Liver (tissue), 9 donors: ENCODE data around the gene MBP. TPM values are rescaled to one million over a fixed set of nuclear protein-coding genes. Genes with fewer than 3 reads are reported as not detected.

Source experiments
- DNase-seq: peaks from one replicate; pipeline ENCODE4 v3.0.0-alpha.2; 2017; ENCODE audit warnings: low spot score
- H3K27ac ChIP-seq, 2 donors: one replicate each; pipeline ENCODE4 v1.7.0; 2013; ENCODE audit warnings: inconsistent platforms in 2 of 2, low read length in 2 of 2, control low read depth in 1 of 2, low read depth in 1 of 2, mild to moderate bottlenecking in 1 of 2
- H3K27me3 ChIP-seq, 4 donors: one replicate each; pipeline versions ENCODE4 v1.6.1 to v1.7.0; 2013; ENCODE audit warnings: low read length in 3 of 4, inconsistent platforms in 1 of 4, mild to moderate bottlenecking in 1 of 4, moderate library complexity in 1 of 4; ENCODE audit not compliant: control insufficient read depth in 4 of 4, insufficient read depth in 4 of 4
- H3K36me3 ChIP-seq, 4 donors: one replicate each; pipeline versions ENCODE4 v1.6.1 to v1.7.0; 2013; ENCODE audit warnings: low read length in 3 of 4, mild to moderate bottlenecking in 3 of 4, low read depth in 1 of 4, moderate library complexity in 1 of 4; ENCODE audit not compliant: control insufficient read depth in 4 of 4, insufficient read depth in 3 of 4
- H3K4me1 ChIP-seq, 4 donors: one replicate each; pipeline versions ENCODE4 v1.6.1 to v1.7.0; 2013; ENCODE audit warnings: low read length in 3 of 4, mild to moderate bottlenecking in 3 of 4, moderate library complexity in 1 of 4; ENCODE audit not compliant: control insufficient read depth in 4 of 4, insufficient read depth in 4 of 4
- H3K4me3 ChIP-seq, 3 donors: one replicate each; pipeline versions ENCODE4 v1.6.1 to v1.7.0; 2013; ENCODE audit warnings: low read length in 3 of 3, control low read depth in 1 of 3, low read depth in 1 of 3, mild to moderate bottlenecking in 1 of 3
- H3K9ac ChIP-seq, 2 donors: one replicate each; pipeline ENCODE4 v1.7.0; 2013; ENCODE audit warnings: low read length in 2 of 2, mild to moderate bottlenecking in 2 of 2, moderate library complexity in 2 of 2, control low read depth in 1 of 2, low read depth in 1 of 2
- H3K9me3 ChIP-seq, 4 donors: one replicate each; pipeline versions ENCODE4 v1.6.1 to v1.7.0; 2013; ENCODE audit warnings: low read length in 3 of 4; ENCODE audit not compliant: control insufficient read depth in 4 of 4
- EGR1 ChIP-seq, 2 donors: IDR thresholded peaks; 2 replicates each; pipeline ENCODE4 v1.6.1; 2016 to 2018; ENCODE audit warnings: antibody characterized with exemption in 2 of 2, low read depth in 2 of 2
- FOXA1 ChIP-seq: IDR thresholded peaks from 2 replicates; pipeline ENCODE4 v1.6.1; 2016; ENCODE audit warnings: antibody characterized with exemption
- GABPA ChIP-seq, 2 donors: IDR thresholded peaks in 1 of 2; conservative IDR thresholded peaks in 1 of 2; 2 replicates each; pipeline ENCODE4 v1.6.1; 2016; ENCODE audit warnings: antibody characterized with exemption in 2 of 2, mild to moderate bottlenecking in 1 of 2, moderate library complexity in 1 of 2
- HNF4G ChIP-seq: IDR thresholded peaks from 2 replicates; pipeline ENCODE4 v1.6.1; 2016; ENCODE audit warnings: antibody characterized with exemption
- JUND ChIP-seq, 2 donors: IDR thresholded peaks; 2 replicates each; pipeline ENCODE4 v1.6.1; 2016; ENCODE audit warnings: antibody characterized with exemption in 2 of 2
- NR2F2 ChIP-seq: IDR thresholded peaks from 2 replicates; pipeline ENCODE4 v1.6.1; 2016; ENCODE audit warnings: antibody characterized with exemption
- RAD21 ChIP-seq, 2 donors: IDR thresholded peaks; 2 replicates each; pipeline ENCODE4 v1.6.1; 2016; ENCODE audit warnings: antibody characterized with exemption in 2 of 2, mild to moderate bottlenecking in 2 of 2
- RXRA ChIP-seq, 2 donors: IDR thresholded peaks; 2 replicates each; pipeline ENCODE4 v1.6.1; 2017 to 2018; ENCODE audit warnings: antibody characterized with exemption in 2 of 2, mild to moderate bottlenecking in 1 of 2
- TAF1 ChIP-seq: conservative IDR thresholded peaks from 2 replicates; pipeline ENCODE4 v1.6.1; 2016; ENCODE audit warnings: antibody characterized with exemption, mild to moderate bottlenecking
- YY1 ChIP-seq: IDR thresholded peaks from 2 replicates; pipeline ENCODE4 v1.6.1; 2016; ENCODE audit warnings: antibody characterized with exemption, mild to moderate bottlenecking
- WGBS: extraction: QIAGEN DNeasy Blood & Tissue Kit; methylation state at CpG from one replicate; pipeline ENCODE4 v1.1.7; 2013; 5-methylcytosine and 5-hydroxymethylcytosine counted together
- polyA plus RNA-seq, 2 donors: library from polyadenylated mRNA; stranded (reverse) in 1 of 2; unstranded in 1 of 2; fragments of 200-250 nt in 1 of 2; fragments of >200 nt in 1 of 2; fragmentation: Nextera tagmentation in 1 of 2; extraction: Ambion mirVana in 1 of 2; gene quantifications; one replicate each; pipeline versions ENCODE4 v1.2.1 to v1.2.3, GENCODE V29; 2013 to 2015
- total RNA-seq, 2 donors: library from RNA; depleted of rRNA; stranded (reverse); fragments of >200 nt; gene quantifications; one replicate each; pipeline ENCODE4 v1.2.3, GENCODE V29; 2014
- TF ChIP-seq, protein P1 (sequence below): IDR thresholded peaks from 2 replicates; pipeline ENCODE4 v1.6.1; 2016; ENCODE audit warnings: antibody characterized with exemption, mild to moderate bottlenecking
- TF ChIP-seq, protein P2 (sequence below): fragments of 150-350 bp; IDR thresholded peaks from 2 replicates; pipeline ENCODE4 v1.5.1; 2017; ENCODE audit warnings: improper control_type of control experiment, low read depth, low read length; ENCODE audit not compliant: missing input control
- TF ChIP-seq, protein P3 (sequence below): IDR thresholded peaks from 2 replicates; pipeline ENCODE4 v1.6.1; 2016; ENCODE audit warnings: antibody characterized with exemption
- TF ChIP-seq, protein P4 (sequence below): IDR thresholded peaks from 2 replicates; pipeline ENCODE4 v1.6.1; 2016; ENCODE audit warnings: antibody characterized with exemption
- TF ChIP-seq, protein P5 (sequence below): IDR thresholded peaks from 2 replicates; pipeline ENCODE4 v1.6.1; 2016; ENCODE audit warnings: antibody characterized with exemption
- donor health status: healthy.
- donor health status: healthy.
- donor health status: healthy.
- donor health status: healthy.
- donor health status: healthy.

MBP gene
- total and polyA plus RNA-seq, 4 donors: 9.7 to 23.3 (median 17.7) TPM

DNA sequence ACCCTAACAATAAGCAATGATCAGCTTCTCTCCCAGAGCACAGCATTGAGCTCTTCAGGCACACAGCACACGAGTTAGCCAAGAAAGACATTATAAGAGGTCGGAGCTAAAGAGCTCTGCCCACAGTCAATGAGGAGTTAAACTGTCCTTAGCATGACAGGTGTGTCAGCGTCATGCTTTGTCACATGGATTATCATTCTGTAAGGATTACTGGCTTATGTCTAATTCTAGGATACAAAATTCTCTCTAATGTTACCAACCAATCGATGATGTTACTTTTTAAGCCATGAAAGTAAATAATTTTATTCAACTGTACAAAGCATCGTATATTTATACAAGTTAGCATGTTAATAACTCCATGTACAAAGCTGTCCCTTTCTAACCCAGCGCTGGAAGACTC, 201.4 kb downstream of the MBP start:
- H3K4me3 ChIP-seq: no peak overlapping the region
- no peak overlapping the region for H3K9ac ChIP-seq
- no peak overlapping the region for H3K27ac ChIP-seq
- 97% methylated on average over 6 of the region's 6 CpGs for WGBS
- peaks cover 5 to 24% (median 19%) of the 10 kb centered on the region in 4 donors for H3K36me3 ChIP-seq
- H3K4me1 ChIP-seq: peaks cover 3 to 11% (median 9%) of the 10 kb centered on the region in 4 donors
- no peak for DNase-seq
- H3K9me3 ChIP-seq: no peaks in the 10 kb centered on the region
- no peaks in the 10 kb centered on the region for H3K27me3 ChIP-seq
- TF ChIP-seq HNF4G (no peak), RAD21 (IDR thresholded peaks at IDR 0.05) (no peak), EGR1 (IDR thresholded peaks at IDR 0.05; ENCODE audit: low read depth in 2 of 2) (no peak), TAF1 (no peak), GABPA (IDR thresholded peaks at IDR 0.05 in 1 of 2, conservative IDR thresholded peaks at IDR 0.05 in 1 of 2) (no peak), RXRA (IDR thresholded peaks at IDR 0.05) (no peak), FOXA1 (no peak), YY1 (no peak), NR2F2 (no peak), JUND (IDR thresholded peaks at IDR 0.05) (no peak)
- TF ChIP-seq, protein P1, sequence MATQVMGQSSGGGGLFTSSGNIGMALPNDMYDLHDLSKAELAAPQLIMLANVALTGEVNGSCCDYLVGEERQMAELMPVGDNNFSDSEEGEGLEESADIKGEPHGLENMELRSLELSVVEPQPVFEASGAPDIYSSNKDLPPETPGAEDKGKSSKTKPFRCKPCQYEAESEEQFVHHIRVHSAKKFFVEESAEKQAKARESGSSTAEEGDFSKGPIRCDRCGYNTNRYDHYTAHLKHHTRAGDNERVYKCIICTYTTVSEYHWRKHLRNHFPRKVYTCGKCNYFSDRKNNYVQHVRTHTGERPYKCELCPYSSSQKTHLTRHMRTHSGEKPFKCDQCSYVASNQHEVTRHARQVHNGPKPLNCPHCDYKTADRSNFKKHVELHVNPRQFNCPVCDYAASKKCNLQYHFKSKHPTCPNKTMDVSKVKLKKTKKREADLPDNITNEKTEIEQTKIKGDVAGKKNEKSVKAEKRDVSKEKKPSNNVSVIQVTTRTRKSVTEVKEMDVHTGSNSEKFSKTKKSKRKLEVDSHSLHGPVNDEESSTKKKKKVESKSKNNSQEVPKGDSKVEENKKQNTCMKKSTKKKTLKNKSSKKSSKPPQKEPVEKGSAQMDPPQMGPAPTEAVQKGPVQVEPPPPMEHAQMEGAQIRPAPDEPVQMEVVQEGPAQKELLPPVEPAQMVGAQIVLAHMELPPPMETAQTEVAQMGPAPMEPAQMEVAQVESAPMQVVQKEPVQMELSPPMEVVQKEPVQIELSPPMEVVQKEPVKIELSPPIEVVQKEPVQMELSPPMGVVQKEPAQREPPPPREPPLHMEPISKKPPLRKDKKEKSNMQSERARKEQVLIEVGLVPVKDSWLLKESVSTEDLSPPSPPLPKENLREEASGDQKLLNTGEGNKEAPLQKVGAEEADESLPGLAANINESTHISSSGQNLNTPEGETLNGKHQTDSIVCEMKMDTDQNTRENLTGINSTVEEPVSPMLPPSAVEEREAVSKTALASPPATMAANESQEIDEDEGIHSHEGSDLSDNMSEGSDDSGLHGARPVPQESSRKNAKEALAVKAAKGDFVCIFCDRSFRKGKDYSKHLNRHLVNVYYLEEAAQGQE: no peak
- TF ChIP-seq, protein P2, sequence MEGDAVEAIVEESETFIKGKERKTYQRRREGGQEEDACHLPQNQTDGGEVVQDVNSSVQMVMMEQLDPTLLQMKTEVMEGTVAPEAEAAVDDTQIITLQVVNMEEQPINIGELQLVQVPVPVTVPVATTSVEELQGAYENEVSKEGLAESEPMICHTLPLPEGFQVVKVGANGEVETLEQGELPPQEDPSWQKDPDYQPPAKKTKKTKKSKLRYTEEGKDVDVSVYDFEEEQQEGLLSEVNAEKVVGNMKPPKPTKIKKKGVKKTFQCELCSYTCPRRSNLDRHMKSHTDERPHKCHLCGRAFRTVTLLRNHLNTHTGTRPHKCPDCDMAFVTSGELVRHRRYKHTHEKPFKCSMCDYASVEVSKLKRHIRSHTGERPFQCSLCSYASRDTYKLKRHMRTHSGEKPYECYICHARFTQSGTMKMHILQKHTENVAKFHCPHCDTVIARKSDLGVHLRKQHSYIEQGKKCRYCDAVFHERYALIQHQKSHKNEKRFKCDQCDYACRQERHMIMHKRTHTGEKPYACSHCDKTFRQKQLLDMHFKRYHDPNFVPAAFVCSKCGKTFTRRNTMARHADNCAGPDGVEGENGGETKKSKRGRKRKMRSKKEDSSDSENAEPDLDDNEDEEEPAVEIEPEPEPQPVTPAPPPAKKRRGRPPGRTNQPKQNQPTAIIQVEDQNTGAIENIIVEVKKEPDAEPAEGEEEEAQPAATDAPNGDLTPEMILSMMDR: no peak
- TF ChIP-seq, protein P3, sequence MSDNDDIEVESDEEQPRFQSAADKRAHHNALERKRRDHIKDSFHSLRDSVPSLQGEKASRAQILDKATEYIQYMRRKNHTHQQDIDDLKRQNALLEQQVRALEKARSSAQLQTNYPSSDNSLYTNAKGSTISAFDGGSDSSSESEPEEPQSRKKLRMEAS: no peak
- TF ChIP-seq, protein P4, sequence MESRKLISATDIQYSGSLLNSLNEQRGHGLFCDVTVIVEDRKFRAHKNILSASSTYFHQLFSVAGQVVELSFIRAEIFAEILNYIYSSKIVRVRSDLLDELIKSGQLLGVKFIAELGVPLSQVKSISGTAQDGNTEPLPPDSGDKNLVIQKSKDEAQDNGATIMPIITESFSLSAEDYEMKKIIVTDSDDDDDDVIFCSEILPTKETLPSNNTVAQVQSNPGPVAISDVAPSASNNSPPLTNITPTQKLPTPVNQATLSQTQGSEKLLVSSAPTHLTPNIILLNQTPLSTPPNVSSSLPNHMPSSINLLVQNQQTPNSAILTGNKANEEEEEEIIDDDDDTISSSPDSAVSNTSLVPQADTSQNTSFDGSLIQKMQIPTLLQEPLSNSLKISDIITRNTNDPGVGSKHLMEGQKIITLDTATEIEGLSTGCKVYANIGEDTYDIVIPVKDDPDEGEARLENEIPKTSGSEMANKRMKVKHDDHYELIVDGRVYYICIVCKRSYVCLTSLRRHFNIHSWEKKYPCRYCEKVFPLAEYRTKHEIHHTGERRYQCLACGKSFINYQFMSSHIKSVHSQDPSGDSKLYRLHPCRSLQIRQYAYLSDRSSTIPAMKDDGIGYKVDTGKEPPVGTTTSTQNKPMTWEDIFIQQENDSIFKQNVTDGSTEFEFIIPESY: no peak
- TF ChIP-seq, protein P5, sequence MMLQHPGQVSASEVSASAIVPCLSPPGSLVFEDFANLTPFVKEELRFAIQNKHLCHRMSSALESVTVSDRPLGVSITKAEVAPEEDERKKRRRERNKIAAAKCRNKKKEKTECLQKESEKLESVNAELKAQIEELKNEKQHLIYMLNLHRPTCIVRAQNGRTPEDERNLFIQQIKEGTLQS: no peak

Other genes with a start within 250 kb of the MBP start
- not detected for gene GALR1, start 117.1 kb upstream of the MBP start, total RNA-seq
- gene GALR1, start 117.1 kb upstream of the MBP start, polyA plus RNA-seq: not detected